ENCODE measurements around the gene KLHL11. TPM values are rescaled to one million over a fixed set of nuclear protein-coding genes. Genes with fewer than 3 reads are reported as not detected.

KLHL11 gene
- polyA plus RNA-seq, 1 donor (not counting 4 experiments of a cell fraction or from before 2014, with no cell fraction given) = 5.2 TPM

DNA sequence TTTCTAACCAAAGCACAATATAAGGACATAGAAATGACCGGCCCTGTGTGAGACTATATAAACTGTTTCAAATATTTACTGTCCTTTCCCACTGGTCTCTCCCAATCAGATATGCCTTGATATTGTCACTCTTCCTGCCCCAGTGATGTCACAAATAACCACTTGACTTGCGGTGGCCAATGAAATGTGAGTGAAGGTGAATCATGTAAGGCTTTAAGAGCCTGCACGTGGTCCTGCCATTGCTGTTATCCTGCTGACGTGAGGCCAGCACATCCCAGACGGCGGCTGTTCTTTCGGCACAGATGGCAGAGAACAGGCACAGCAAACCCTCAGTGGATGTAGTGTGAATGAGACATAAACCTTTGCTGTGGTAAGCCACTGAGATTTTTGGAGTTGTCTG is 5.4 kb upstream of the KLHL11 start:
- Histone ChIP-seq H2AFZ (ENCODE audit: control insufficient read depth, low read length) (no peak overlapping the region), H3K4me2 (ENCODE audit: control insufficient read depth, extremely low read depth, insufficient read depth, low read depth, low read length) (no peak overlapping the region), H3K9ac (ENCODE audit: control insufficient read depth, extremely low read depth, insufficient read depth, low read length) (no peak overlapping the region), H4K20me1 (ENCODE audit: control insufficient read depth, extremely low read depth, insufficient read depth, low read length) (no peaks in the 10 kb centered on the region), H3K27ac (ENCODE audit: control insufficient read depth, insufficient read depth, low read length) (no peak overlapping the region), H3K9me3 (ENCODE audit: control insufficient read depth, low read depth, low read length) (no peaks in the 10 kb centered on the region), H3K4me1 (ENCODE audit: control insufficient read depth, extremely low read depth, insufficient read depth, low read length) (peaks cover 6% of the 10 kb centered on the region), H3K79me2 (ENCODE audit: control insufficient read depth, insufficient read depth, low read length) (no peaks in the 10 kb centered on the region), H3K27me3 (ENCODE audit: control insufficient read depth, extremely low read depth, insufficient read depth, low read length) (no peaks in the 10 kb centered on the region), H3K4me3 (ENCODE audit: control insufficient read depth in 2 of 3, extremely low read depth in 1 of 3, insufficient read depth in 2 of 3, low read depth in 1 of 3, low read length in 3 of 3) (no peak overlapping the region), H3K9me1 (ENCODE audit: control insufficient read depth, extremely low read depth, insufficient read depth, low read length) (no peaks in the 10 kb centered on the region), H3K36me3 (ENCODE audit: control insufficient read depth in 2 of 2, extremely low read depth in 1 of 2, insufficient read depth in 2 of 2, low read length in 2 of 2) (peaks cover 51 to 63% of the 10 kb centered on the region in 2 experiments)
- dilution Hi-C loops (cut with MboI; ENCODE audit: extremely low pct_ligation_motif_present, low sequenced_read_pairs) = no loop called here
- TF ChIP-seq EZH2 (IDR thresholded peaks at IDR 0.05; ENCODE audit: low read length) = no peak
- TF ChIP-seq, protein P1, sequence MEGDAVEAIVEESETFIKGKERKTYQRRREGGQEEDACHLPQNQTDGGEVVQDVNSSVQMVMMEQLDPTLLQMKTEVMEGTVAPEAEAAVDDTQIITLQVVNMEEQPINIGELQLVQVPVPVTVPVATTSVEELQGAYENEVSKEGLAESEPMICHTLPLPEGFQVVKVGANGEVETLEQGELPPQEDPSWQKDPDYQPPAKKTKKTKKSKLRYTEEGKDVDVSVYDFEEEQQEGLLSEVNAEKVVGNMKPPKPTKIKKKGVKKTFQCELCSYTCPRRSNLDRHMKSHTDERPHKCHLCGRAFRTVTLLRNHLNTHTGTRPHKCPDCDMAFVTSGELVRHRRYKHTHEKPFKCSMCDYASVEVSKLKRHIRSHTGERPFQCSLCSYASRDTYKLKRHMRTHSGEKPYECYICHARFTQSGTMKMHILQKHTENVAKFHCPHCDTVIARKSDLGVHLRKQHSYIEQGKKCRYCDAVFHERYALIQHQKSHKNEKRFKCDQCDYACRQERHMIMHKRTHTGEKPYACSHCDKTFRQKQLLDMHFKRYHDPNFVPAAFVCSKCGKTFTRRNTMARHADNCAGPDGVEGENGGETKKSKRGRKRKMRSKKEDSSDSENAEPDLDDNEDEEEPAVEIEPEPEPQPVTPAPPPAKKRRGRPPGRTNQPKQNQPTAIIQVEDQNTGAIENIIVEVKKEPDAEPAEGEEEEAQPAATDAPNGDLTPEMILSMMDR (optimal IDR thresholded peaks at IDR 0.05 in 1 of 3, IDR thresholded peaks at IDR 0.05 in 1 of 3, conservative IDR thresholded peaks at IDR 0.05 in 1 of 3; ENCODE audit: extremely low read depth in 1 of 3, insufficient read depth in 2 of 3, low read length in 3 of 3) = no peak
- DNase-seq (ENCODE audit: low read depth, low spot score) (no peak), FAIRE-seq (no peak)

DNA sequence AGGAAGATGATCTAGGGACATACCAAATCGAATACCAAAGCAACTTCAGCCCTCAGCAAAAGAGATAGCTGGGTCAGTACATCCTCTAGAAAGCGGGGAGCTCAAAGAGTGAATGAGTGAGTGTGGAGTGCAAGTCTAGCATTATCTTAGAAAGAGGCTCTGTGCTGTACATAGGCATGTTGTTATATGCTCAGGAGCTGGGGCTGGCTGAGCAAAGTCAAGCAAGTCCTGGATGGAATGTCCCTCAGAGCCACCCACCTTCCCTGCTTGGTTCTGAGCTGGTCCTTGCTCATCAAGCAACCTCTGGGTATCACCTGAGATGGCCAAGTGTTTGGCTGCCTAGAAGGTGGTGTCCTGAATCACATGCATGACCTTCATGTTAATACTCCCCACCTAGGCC is 4.9 kb upstream of the KLHL11 start:
- H3K36me3 ChIP-seq (ENCODE audit: control insufficient read depth in 2 of 2, extremely low read depth in 1 of 2, insufficient read depth in 2 of 2, low read length in 2 of 2) = peaks cover 51 to 63% of the 10 kb centered on the region in 2 experiments
- no peak overlapping the region for H3K4me2 ChIP-seq (ENCODE audit: control insufficient read depth, extremely low read depth, insufficient read depth, low read depth, low read length)
- H3K9ac ChIP-seq (ENCODE audit: control insufficient read depth, extremely low read depth, insufficient read depth, low read length) = no peak overlapping the region
- H3K27me3 ChIP-seq (ENCODE audit: control insufficient read depth, extremely low read depth, insufficient read depth, low read length) = no peaks in the 10 kb centered on the region
- no peak for DNase-seq (ENCODE audit: low read depth, low spot score)
- no peak overlapping the region for H3K27ac ChIP-seq (ENCODE audit: control insufficient read depth, insufficient read depth, low read length)
- no peak for TF ChIP-seq EZH2 (IDR thresholded peaks at IDR 0.05; ENCODE audit: low read length)
- TF ChIP-seq, protein P1 (optimal IDR thresholded peaks at IDR 0.05 in 1 of 3, IDR thresholded peaks at IDR 0.05 in 1 of 3, conservative IDR thresholded peaks at IDR 0.05 in 1 of 3; ENCODE audit: extremely low read depth in 1 of 3, insufficient read depth in 2 of 3, low read length in 3 of 3) = no peak
- no peaks in the 10 kb centered on the region for H3K9me3 ChIP-seq (ENCODE audit: control insufficient read depth, low read depth, low read length)
- no peak for FAIRE-seq
- no peaks in the 10 kb centered on the region for H4K20me1 ChIP-seq (ENCODE audit: control insufficient read depth, extremely low read depth, insufficient read depth, low read length)
- H3K4me3 ChIP-seq (ENCODE audit: control insufficient read depth in 2 of 3, extremely low read depth in 1 of 3, insufficient read depth in 2 of 3, low read depth in 1 of 3, low read length in 3 of 3) = no peak overlapping the region
- peaks cover 6% of the 10 kb centered on the region for H3K4me1 ChIP-seq (ENCODE audit: control insufficient read depth, extremely low read depth, insufficient read depth, low read length)
- no peaks in the 10 kb centered on the region for H3K9me1 ChIP-seq (ENCODE audit: control insufficient read depth, extremely low read depth, insufficient read depth, low read length)
- no peak overlapping the region for H2AFZ ChIP-seq (ENCODE audit: control insufficient read depth, low read length)
- H3K79me2 ChIP-seq (ENCODE audit: control insufficient read depth, insufficient read depth, low read length) = no peaks in the 10 kb centered on the region
- dilution Hi-C loops (cut with MboI; ENCODE audit: extremely low pct_ligation_motif_present, low sequenced_read_pairs) = no loop called here

Data from keratinocyte (primary cell).